H7 (cell line): Measurements from ENCODE around the gene POLA1. TPM values are rescaled to one million over a fixed set of nuclear protein-coding genes. Genes with fewer than 3 reads are reported as not detected.

ENCODE experiments used
- DNase-seq: peaks from one replicate; pipeline ENCODE4 v3.0.0; 2012
- H3K27me3 ChIP-seq: 2 replicates; pipeline ENCODE4 v1.6.0; 2011; ENCODE audit warnings: mild to moderate bottlenecking, low read length; ENCODE audit not compliant: control insufficient read depth, insufficient read depth
- H3K36me3 ChIP-seq: replicated peaks from 2 replicates; pipeline ENCODE4 v1.5.1; 2011; ENCODE audit warnings: low read length; ENCODE audit not compliant: control insufficient read depth, insufficient read depth
- H3K4me3 ChIP-seq: 2 replicates; pipeline ENCODE4 v1.5.1; 2011; ENCODE audit warnings: low read depth, mild to moderate bottlenecking, control low read depth, low read length, moderate library complexity; ENCODE audit not compliant: insufficient read depth
- total RNA-seq: library from RNA; depleted of rRNA; stranded (reverse); fragments of >200 nt; shearing (Covaris generic); gene quantifications from 2 replicates; pipeline ENCODE4 v1.2.3, GENCODE V29; 2014

Gene POLA1
- total RNA-seq, 1 experiment from 2014 or later: 36.7 TPM

GRCh38 chrX:24732766-24733500 lies 39.2 kb downstream of the POLA1 start:
- no peak overlapping the region for H3K4me3 ChIP-seq
- H3K36me3 ChIP-seq: peaks cover 4% of the 10 kb centered on the region
- H3K27me3 ChIP-seq: no peaks in the 10 kb centered on the region
- no peak for DNase-seq

GRCh38 chrX:24741330-24741729 lies 47.6 kb downstream of the POLA1 start:
- no peak for DNase-seq
- Histone ChIP-seq H3K4me3 (no peak overlapping the region), H3K36me3 (peaks cover 6% of the 10 kb centered on the region), H3K27me3 (no peaks in the 10 kb centered on the region)

- Histone ChIP-seq H3K36me3 (peaks cover 7% of the 10 kb centered on the region), H3K27me3 (no peaks in the 10 kb centered on the region), H3K4me3 (no peak overlapping the region)
- no peak for DNase-seq
These were observed 54.5 kb downstream of the POLA1 start for GRCh38 chrX:24748196-24748595.

- Histone ChIP-seq H3K27me3 (no peaks in the 10 kb centered on the region), H3K36me3 (peaks cover 8% of the 10 kb centered on the region), H3K4me3 (no peak overlapping the region)
- DNase-seq: no peak
These were observed 66.1 kb downstream of the POLA1 start for GRCh38 chrX:24759786-24760185.

- Histone ChIP-seq H3K4me3 (no peak overlapping the region), H3K27me3 (no peaks in the 10 kb centered on the region), H3K36me3 (peaks cover 8% of the 10 kb centered on the region)
- DNase-seq: no peak
These were observed 66.8 kb downstream of the POLA1 start for GRCh38 chrX:24760363-24761000.

GRCh38 chrX:24761306-24761705 lies 67.6 kb downstream of the POLA1 start:
- no peak for DNase-seq
- Histone ChIP-seq H3K36me3 (peaks cover 10% of the 10 kb centered on the region), H3K4me3 (no peak overlapping the region), H3K27me3 (no peaks in the 10 kb centered on the region)

- no peak overlapping the region for H3K4me3 ChIP-seq
- DNase-seq: no peak
- H3K36me3 ChIP-seq: peaks cover 8% of the 10 kb centered on the region
- no peaks in the 10 kb centered on the region for H3K27me3 ChIP-seq
These were observed 70.3 kb downstream of the POLA1 start for GRCh38 chrX:24763989-24764388.

GRCh38 chrX:24767557-24767956 lies 73.8 kb downstream of the POLA1 start:
- Histone ChIP-seq H3K4me3 (no peak overlapping the region), H3K27me3 (no peaks in the 10 kb centered on the region), H3K36me3 (peaks cover 3% of the 10 kb centered on the region)
- no peak for DNase-seq

- Histone ChIP-seq H3K27me3 (no peaks in the 10 kb centered on the region), H3K4me3 (no peak overlapping the region), H3K36me3 (peaks cover 3% of the 10 kb centered on the region)
- DNase-seq: no peak
These were observed 74.8 kb downstream of the POLA1 start for GRCh38 chrX:24768556-24768955.

GRCh38 chrX:24774650-24775049 lies 80.9 kb downstream of the POLA1 start:
- H3K4me3 ChIP-seq: no peak overlapping the region
- H3K27me3 ChIP-seq: no peaks in the 10 kb centered on the region
- H3K36me3 ChIP-seq: peaks cover 1% of the 10 kb centered on the region; the same call in 1 of the 2 replicates
- DNase-seq: no peak

GRCh38 chrX:24775891-24776290 lies 82.2 kb downstream of the POLA1 start:
- no peaks in the 10 kb centered on the region; the same call in 1 of the 2 replicates for H3K36me3 ChIP-seq
- no peak for DNase-seq
- no peaks in the 10 kb centered on the region for H3K27me3 ChIP-seq
- H3K4me3 ChIP-seq: no peak overlapping the region

- Histone ChIP-seq H3K4me3 (no peak overlapping the region), H3K36me3 (no peaks in the 10 kb centered on the region; the same call in none of the 2 replicates), H3K27me3 (no peaks in the 10 kb centered on the region)
- DNase-seq: no peak
These were observed 83.9 kb downstream of the POLA1 start for GRCh38 chrX:24777660-24778059.

GRCh38 chrX:24782011-24782410 lies 88.3 kb downstream of the POLA1 start:
- no peaks in the 10 kb centered on the region for H3K27me3 ChIP-seq
- no peak for DNase-seq
- H3K4me3 ChIP-seq: no peak overlapping the region
- H3K36me3 ChIP-seq: no peaks in the 10 kb centered on the region; the same call in 1 of the 2 replicates

- Histone ChIP-seq H3K36me3 (no peaks in the 10 kb centered on the region; the same call in 1 of the 2 replicates), H3K27me3 (no peaks in the 10 kb centered on the region), H3K4me3 (no peak overlapping the region)
- DNase-seq: no peak
These were observed 95.3 kb downstream of the POLA1 start for GRCh38 chrX:24789047-24789446.

- Histone ChIP-seq H3K36me3 (no peaks in the 10 kb centered on the region; the same call in 1 of the 2 replicates), H3K4me3 (no peak overlapping the region), H3K27me3 (no peaks in the 10 kb centered on the region)
- no peak for DNase-seq
These were observed 96.4 kb downstream of the POLA1 start for GRCh38 chrX:24790166-24790565.
